ENCODE measurements around the gene FTL. TPM values are rescaled to one million over a fixed set of nuclear protein-coding genes. Genes with fewer than 3 reads are reported as not detected.

Gene FTL
- total RNA-seq, 1 experiment from 2014 or later = 1,245 TPM

GRCh38 chr19:48968813-48969218 is 3.7 kb downstream of the FTL start:
- Histone ChIP-seq H2AK5ac (ENCODE audit: insufficient read length, low read length) (no peak overlapping the region), H3K14ac (ENCODE audit: insufficient read depth, low read length) (no peak overlapping the region), H3T11ph (ENCODE audit: low read length) (no peak overlapping the region), H3K18ac (ENCODE audit: insufficient read length, low read depth, low read length) (no peak overlapping the region), H3K9ac (ENCODE audit: extremely low read depth, insufficient read length, low read length) (no peak overlapping the region), H3K9me3 (ENCODE audit: control insufficient read depth, low read depth, low read length) (no peaks in the 10 kb centered on the region), H3K27ac (ENCODE audit: insufficient read length, low read depth, low read length) (no peak overlapping the region), H3K4me2 (ENCODE audit: insufficient read depth, insufficient read length, low read length) (no peak overlapping the region), H2BK12ac (ENCODE audit: insufficient read length, low read depth, low read length) (no peak overlapping the region), H3K4ac (ENCODE audit: low read depth, low read length) (no peak overlapping the region), H3K23me2 (ENCODE audit: insufficient read length, low read depth, low read length, poor library complexity, severe bottlenecking) (peaks cover 13% of the 10 kb centered on the region), H4K91ac (ENCODE audit: insufficient read length, low read depth, low read length) (no peak overlapping the region), H3K4me1 (ENCODE audit: insufficient read depth, low read length) (no peaks in the 10 kb centered on the region), H2BK20ac (ENCODE audit: low read depth, low read length, poor library complexity, severe bottlenecking) (no peak overlapping the region), H2AFZ (ENCODE audit: low read length) (no peak overlapping the region), H2BK5ac (ENCODE audit: insufficient read length, low read length) (no peak overlapping the region), H3K79me2 (ENCODE audit: insufficient read depth, low read length) (no peaks in the 10 kb centered on the region), H3K27me3 (ENCODE audit: insufficient read depth, low read length) (no peaks in the 10 kb centered on the region), H2BK120ac (ENCODE audit: low read depth, low read length, poor library complexity, severe bottlenecking) (no peak overlapping the region), H4K8ac (replicated peaks; ENCODE audit: insufficient read length, low read depth, low read length) (no peak overlapping the region), H3K79me1 (ENCODE audit: insufficient read depth, low read depth, low read length, poor library complexity, severe bottlenecking) (no peaks in the 10 kb centered on the region), H4K20me1 (ENCODE audit: control insufficient read depth, insufficient read depth, insufficient read length) (peaks cover 3% of the 10 kb centered on the region), H2BK15ac (ENCODE audit: low read depth, low read length) (no peak overlapping the region), H3K56ac (ENCODE audit: insufficient read length, low read depth, low read length) (no peak overlapping the region), H3K23ac (ENCODE audit: insufficient read length, low read depth, low read length) (no peak overlapping the region), H4K5ac (ENCODE audit: insufficient read length, low read depth, low read length) (no peak overlapping the region)
- no peak for TF ChIP-seq CTCF (conservative IDR thresholded peaks at IDR 0.05)
- DNase-seq = no peak
- peaks cover 21 to 40% of the 10 kb centered on the region in 2 experiments for H3K4me1 Mint-ChIP-seq
- peaks cover 37 to 57% (median 55%) of the 10 kb centered on the region in 3 experiments; a peak in 6 of 7 replicates for H3K36me3 Mint-ChIP-seq (ENCODE audit: insufficient read depth in 1 of 3, low read depth in 3 of 3)
- H3K9me3 Mint-ChIP-seq = peaks cover 0 to 5% of the 10 kb centered on the region in 2 experiments; a peak in 1 of 5 replicates
- no peak overlapping the region for H3K27ac Mint-ChIP-seq
- no CpG with 5 or more reads among the region's 15 CpGs for WGBS (ENCODE audit: extremely low coverage, insufficient read length, low lambda C conversion rate)
- H3K4me3 Mint-ChIP-seq = no peak overlapping the region
- H3K27me3 Mint-ChIP-seq (ENCODE audit: low read depth) = peaks cover 2% of the 10 kb centered on the region; the same call in 1 of the 2 replicates

Data from H9 (cell line).